B cell (primary cell): ENCODE measurements around the gene OR5J2. TPM values are rescaled to one million over a fixed set of nuclear protein-coding genes. Genes with fewer than 3 reads are reported as not detected.

Source experiments
- ATAC-seq: fragments of 200-7000 bp; cut with Tn5 transposase; one replicate; pipeline ENCODE4 v1.10.0; 2021; ENCODE audit warnings: low read depth, mild to moderate bottlenecking, moderate number of reproducible peaks, moderate library complexity
- CTCF ChIA-PET: fragments of 350-600 bp; sonication (Branson Sonifier 250); formaldehyde crosslinking; loops from one replicate; lab custom pipeline; 2021; ENCODE audit warnings: antibody characterized with exemption, inconsistent platforms; lab: Charles Lee
- POLR2A ChIA-PET: fragments of 350-600 bp; sonication (Branson Sonifier 250); formaldehyde crosslinking; loops from one replicate; lab custom pipeline; 2021; ENCODE audit warnings: antibody characterized with exemption; lab: Charles Lee
- DNase-seq: peaks from one replicate; pipeline ENCODE4 v3.0.0; 2013
- H2AFZ ChIP-seq: 2 replicates; pipeline ENCODE4 v1.6.1; 2012; ENCODE audit warnings: mild to moderate bottlenecking, low read depth, low read length; ENCODE audit not compliant: insufficient read depth, poor library complexity, severe bottlenecking
- H3K27ac ChIP-seq, 2 donors: 1 replicate in 1 of 2; 2 replicates in 1 of 2; pipeline ENCODE4 v1.5.1; 2012 to 2013; ENCODE audit warnings: low read length in 2 of 2, mild to moderate bottlenecking in 2 of 2, moderate library complexity in 1 of 2
- H3K27me3 ChIP-seq, 4 experiments: fragments of 200-600 bp in 1 of 4; sonication (generic) in 1 of 4; replicated peaks in 1 of 4; 1 replicate in 2 of 4; 2 replicates in 2 of 4; pipeline versions ENCODE4 v1.6.1 to v1.7.0; 2013 to 2016; ENCODE audit warnings: low read length in 3 of 4, mild to moderate bottlenecking in 2 of 4, mixed read lengths in 1 of 4, moderate library complexity in 1 of 4; ENCODE audit not compliant: insufficient read depth in 4 of 4, control insufficient read depth in 3 of 4; ENCODE audit errors: control extremely low read depth in 1 of 4
- H3K36me3 ChIP-seq, 2 experiments: replicated peaks in 1 of 2; 1 replicate in 1 of 2; 2 replicates in 1 of 2; pipeline versions ENCODE4 v1.6.1 to v1.7.1; 2013; ENCODE audit warnings: low read length in 1 of 2; ENCODE audit not compliant: insufficient read depth in 2 of 2, control insufficient read depth in 1 of 2; ENCODE audit errors: control extremely low read depth in 1 of 2, extremely low read depth in 1 of 2
- H3K4me1 ChIP-seq, 2 donors: fragments of 200-600 bp in 1 of 2; sonication (generic) in 1 of 2; 1 replicate in 1 of 2; 2 replicates in 1 of 2; pipeline versions ENCODE4 v1.5.1 to v1.6.1; 2013 to 2017; ENCODE audit warnings: low read length in 2 of 2; ENCODE audit not compliant: control insufficient read depth in 2 of 2, insufficient read depth in 2 of 2
- H3K4me2 ChIP-seq: replicated peaks from 2 replicates; pipeline ENCODE3; 2012; ENCODE audit warnings: mild to moderate bottlenecking, low read depth, low read length; ENCODE audit not compliant: poor library complexity, severe bottlenecking
- H3K4me3 ChIP-seq, 5 experiments: fragments of 200-600 bp in 1 of 5; sonication (generic) in 1 of 5; 1 replicate in 3 of 5; 2 replicates in 2 of 5; pipeline versions ENCODE4 v1.5.1 to v1.7.0; 2011 to 2016; ENCODE audit warnings: low read length in 4 of 5, mild to moderate bottlenecking in 4 of 5, low read depth in 2 of 5, control low read depth in 1 of 5, moderate library complexity in 1 of 5; ENCODE audit not compliant: insufficient read depth in 1 of 5; ENCODE audit errors: control extremely low read depth in 1 of 5, extremely low read depth in 1 of 5
- H3K79me2 ChIP-seq: fragments of 200-600 bp; sonication (generic); one replicate; pipeline ENCODE4 v1.6.0; 2016; ENCODE audit warnings: low read length; ENCODE audit not compliant: control insufficient read depth, insufficient read depth
- H3K9ac ChIP-seq: fragments of 200-600 bp; sonication (generic); 2 replicates; pipeline ENCODE4 v1.6.1; 2017; ENCODE audit warnings: mild to moderate bottlenecking, low read length, moderate library complexity
- H3K9me3 ChIP-seq, 3 donors: one replicate each; pipeline versions ENCODE4 v1.6.1 to v1.7.1; 2013; ENCODE audit warnings: low read length in 2 of 3; ENCODE audit not compliant: control insufficient read depth in 2 of 3, insufficient read depth in 1 of 3; ENCODE audit errors: control extremely low read depth in 1 of 3
- H4K20me1 ChIP-seq: 2 replicates; pipeline ENCODE4 v1.6.0; 2012; ENCODE audit warnings: mild to moderate bottlenecking, low read length; ENCODE audit not compliant: insufficient read depth, control insufficient read depth, poor library complexity, severe bottlenecking
- H3K27ac Mint-ChIP-seq: one replicate; pipeline ENCODE4 v1.8.0; 2021; ENCODE audit warnings: mixed read lengths
- H3K27me3 Mint-ChIP-seq: one replicate; pipeline ENCODE4 v1.8.0; 2021; ENCODE audit warnings: mixed read lengths
- H3K4me1 Mint-ChIP-seq: one replicate; pipeline ENCODE4 v1.8.0; 2021; ENCODE audit warnings: mixed read lengths
- H3K4me3 Mint-ChIP-seq: one replicate; pipeline ENCODE4 v1.8.0; 2021; ENCODE audit warnings: mixed read lengths
- H3K9me3 Mint-ChIP-seq: one replicate; pipeline ENCODE4 v1.8.0; 2022; ENCODE audit warnings: mixed read lengths; ENCODE audit not compliant: insufficient read depth
- CTCF ChIP-seq: fragments of 200-600 bp; IDR thresholded peaks from one replicate; pipeline ENCODE4 v1.8.0; 2022; ENCODE audit warnings: antibody characterized with exemption, mild to moderate bottlenecking
- EZH2 ChIP-seq: IDR thresholded peaks from 2 replicates; pipeline ENCODE4 v1.6.1; 2012; ENCODE audit warnings: borderline replicate concordance, low read depth, mild to moderate bottlenecking, moderate library complexity, low read length; ENCODE audit not compliant: insufficient read depth, poor library complexity, severe bottlenecking
- WGBS: methylation state at CpG from one replicate; pipeline ENCODE4 v1.1.5; 2013; ENCODE audit warnings: missing lambda C conversion rate; ENCODE audit not compliant: insufficient coverage; 5-methylcytosine and 5-hydroxymethylcytosine counted together
- intact Hi-C: fragments of 100-400 bp; cut with micrococcal nuclease; formaldehyde crosslinking; loops from one replicate; pipeline ENCODE4 v1.10.0; 2022
- polyA plus RNA-seq: library from polyadenylated mRNA; depleted of rRNA; stranded (reverse); fragments of >200 nt; gene quantifications from 2 replicates; pipeline ENCODE4 v1.2.3, GENCODE V29; 2012
- total RNA-seq, 2 donors: library from RNA; stranded (reverse); fragments of 120-200 nt in 1 of 2; gene quantifications; 1 replicate in 1 of 2; 2 replicates in 1 of 2; pipeline versions ENCODE4 v1.2.3 to v1.2.4, GENCODE V29; 2013 to 2022

OR5J2 gene
- total and polyA plus RNA-seq, 2 donors (not counting 1 experiment from before 2014, with no cell fraction given) = not detected

GRCh38 chr11:56172256-56172830, 4.1 kb upstream of the OR5J2 start:
- Mint-ChIP-seq H3K4me1 (no peaks in the 10 kb centered on the region), H3K27me3 (no peaks in the 10 kb centered on the region), H3K4me3 (no peak overlapping the region), H3K27ac (no peak overlapping the region), H3K9me3 (peaks cover 3% of the 10 kb centered on the region)
- DNase-seq (no peak), ATAC-seq (no peak)
- H3K4me2 ChIP-seq = no peak overlapping the region
- no peaks in the 10 kb centered on the region for H3K79me2 ChIP-seq
- 50% methylated on average over 1 of the region's 3 CpGs for WGBS
- H3K9ac ChIP-seq = no peak overlapping the region
- H3K4me3 ChIP-seq = no peak overlapping the region
- no peak for TF ChIP-seq EZH2
- TF ChIP-seq CTCF = no peak
- H2AFZ ChIP-seq = no peak overlapping the region
- intact Hi-C loops = no loop called here
- no peaks in the 10 kb centered on the region for H4K20me1 ChIP-seq
- no peaks in the 10 kb centered on the region for H3K4me1 ChIP-seq
- ChIA-PET CTCF (no interaction called here), POLR2A (no interaction called here)
- peaks cover 0 to 6% (median 0%) of the 10 kb centered on the region in 3 donors for H3K9me3 ChIP-seq
- H3K36me3 ChIP-seq = no peaks in the 10 kb centered on the region
- H3K27ac ChIP-seq = no peak overlapping the region
- no peaks in the 10 kb centered on the region for H3K27me3 ChIP-seq

GRCh38 chr11:56183459-56183858, 7.0 kb downstream of the OR5J2 start:
- CTCF ChIA-PET = no interaction called here
- Histone ChIP-seq H2AFZ (no peak overlapping the region), H3K36me3 (no peaks in the 10 kb centered on the region), H3K9ac (no peak overlapping the region), H3K4me2 (no peak overlapping the region), H3K27ac (no peak overlapping the region), H3K27me3 (no peaks in the 10 kb centered on the region), H3K9me3 (peaks cover 0 to 2% (median 0%) of the 10 kb centered on the region in 3 donors), H3K4me1 (no peaks in the 10 kb centered on the region), H4K20me1 (no peaks in the 10 kb centered on the region), H3K79me2 (no peaks in the 10 kb centered on the region), H3K4me3 (no peak overlapping the region)
- DNase-seq = no peak
- no peak for ATAC-seq
- no peak for TF ChIP-seq CTCF
- TF ChIP-seq EZH2 = no peak
- intact Hi-C loops = no loop called here
- no peaks in the 10 kb centered on the region for H3K4me1 Mint-ChIP-seq
- H3K4me3 Mint-ChIP-seq = no peak overlapping the region
- POLR2A ChIA-PET = no interaction called here
- no peak overlapping the region for H3K27ac Mint-ChIP-seq
- no peaks in the 10 kb centered on the region for H3K27me3 Mint-ChIP-seq
- peaks cover 3% of the 10 kb centered on the region for H3K9me3 Mint-ChIP-seq
